ENCODE measurements around the gene EID3.

DNA sequence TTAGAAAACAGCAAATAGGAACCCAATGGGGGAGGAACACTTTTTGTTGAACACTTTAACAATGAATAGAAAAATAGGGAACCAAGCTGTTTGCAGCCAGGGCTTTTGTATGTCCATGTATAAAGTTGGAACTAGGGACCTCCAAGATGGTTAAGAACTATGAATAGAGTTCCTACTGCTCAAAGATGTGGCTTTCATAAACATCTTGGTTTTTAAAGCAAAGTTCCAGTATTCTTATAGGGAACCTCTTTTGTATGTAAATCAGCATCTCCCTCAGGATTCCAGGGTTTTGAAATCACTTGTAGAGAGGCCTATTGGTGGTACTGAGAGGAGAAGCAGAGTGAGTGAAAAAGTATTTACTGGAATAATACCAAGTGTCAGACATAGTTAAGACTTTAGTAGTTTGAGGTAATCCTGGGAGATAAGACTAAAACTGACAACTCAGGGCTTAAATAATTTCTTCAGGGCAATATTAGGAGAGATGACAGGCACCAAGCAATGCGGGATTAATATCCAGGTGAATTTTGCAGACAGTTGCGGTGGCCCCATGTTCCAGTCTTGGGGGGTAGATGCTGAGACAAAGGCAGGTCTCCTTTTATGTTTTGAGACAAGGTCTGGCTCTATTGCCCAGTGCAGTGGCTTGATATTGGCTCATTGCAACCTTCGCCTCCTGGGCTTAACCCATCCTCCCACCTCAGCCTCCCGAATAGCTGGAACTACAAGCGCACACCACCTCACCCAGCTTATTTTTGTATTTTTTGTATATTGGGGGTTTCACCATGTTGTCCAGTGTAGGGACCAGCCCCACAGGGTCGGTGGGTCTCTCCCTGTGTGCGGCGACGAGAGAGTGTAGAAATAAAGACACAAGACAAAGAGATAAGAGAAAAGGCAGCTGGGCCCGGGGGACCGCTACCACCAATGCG is 10.4 kb upstream of the EID3 start:
- TF ChIP-seq RAD21 (IDR thresholded peaks at IDR 0.05), result no peak
- TF ChIP-seq JUND (IDR thresholded peaks at IDR 0.05), result no peak
- TF ChIP-seq, protein P1, sequence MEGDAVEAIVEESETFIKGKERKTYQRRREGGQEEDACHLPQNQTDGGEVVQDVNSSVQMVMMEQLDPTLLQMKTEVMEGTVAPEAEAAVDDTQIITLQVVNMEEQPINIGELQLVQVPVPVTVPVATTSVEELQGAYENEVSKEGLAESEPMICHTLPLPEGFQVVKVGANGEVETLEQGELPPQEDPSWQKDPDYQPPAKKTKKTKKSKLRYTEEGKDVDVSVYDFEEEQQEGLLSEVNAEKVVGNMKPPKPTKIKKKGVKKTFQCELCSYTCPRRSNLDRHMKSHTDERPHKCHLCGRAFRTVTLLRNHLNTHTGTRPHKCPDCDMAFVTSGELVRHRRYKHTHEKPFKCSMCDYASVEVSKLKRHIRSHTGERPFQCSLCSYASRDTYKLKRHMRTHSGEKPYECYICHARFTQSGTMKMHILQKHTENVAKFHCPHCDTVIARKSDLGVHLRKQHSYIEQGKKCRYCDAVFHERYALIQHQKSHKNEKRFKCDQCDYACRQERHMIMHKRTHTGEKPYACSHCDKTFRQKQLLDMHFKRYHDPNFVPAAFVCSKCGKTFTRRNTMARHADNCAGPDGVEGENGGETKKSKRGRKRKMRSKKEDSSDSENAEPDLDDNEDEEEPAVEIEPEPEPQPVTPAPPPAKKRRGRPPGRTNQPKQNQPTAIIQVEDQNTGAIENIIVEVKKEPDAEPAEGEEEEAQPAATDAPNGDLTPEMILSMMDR (IDR thresholded peaks at IDR 0.05; ENCODE audit: low read depth, low read length, missing input control), result no peak
- TF ChIP-seq YY1 (IDR thresholded peaks at IDR 0.05), result no peak

Measured in liver (tissue), 3 donors.